ENCODE data around the gene UBL4B.

The UBL4B gene

GRCh38 chr1:110118636-110119396, 6.6 kb downstream of the UBL4B start:
- peak; percentile 32 for DNase-seq

GRCh38 chr1:110119843-110120242, 7.6 kb downstream of the UBL4B start:
- no peak for DNase-seq

- no peak for DNase-seq
Measured at GRCh38 chr1:110120960-110121561, 8.8 kb downstream of the UBL4B start.

- peak; percentile 60 for DNase-seq
Measured at GRCh38 chr1:110123224-110123623, 11.0 kb downstream of the UBL4B start.

- no peak for DNase-seq
Measured at GRCh38 chr1:110125810-110126209, 13.6 kb downstream of the UBL4B start.

- no peak for DNase-seq
Measured at GRCh38 chr1:110130113-110130591, 17.9 kb downstream of the UBL4B start.

GRCh38 chr1:110130989-110131388, 18.7 kb downstream of the UBL4B start:
- DNase-seq: no peak

- DNase-seq: no peak
Measured at GRCh38 chr1:110132682-110133081, 20.4 kb downstream of the UBL4B start.

GRCh38 chr1:110133436-110133835, 21.2 kb downstream of the UBL4B start:
- DNase-seq: no peak

- no peak for DNase-seq
Measured at GRCh38 chr1:110134050-110134595, 21.9 kb downstream of the UBL4B start.

- DNase-seq: no peak
Measured at GRCh38 chr1:110135246-110135645, 23.0 kb downstream of the UBL4B start.

GRCh38 chr1:110135666-110136065, 23.4 kb downstream of the UBL4B start:
- DNase-seq: no peak

GRCh38 chr1:110136911-110137310, 24.7 kb downstream of the UBL4B start:
- no peak for DNase-seq

GRCh38 chr1:110138956-110139355, 26.7 kb downstream of the UBL4B start:
- DNase-seq: no peak

GRCh38 chr1:110144366-110144765, 32.1 kb downstream of the UBL4B start:
- no peak for DNase-seq

GRCh38 chr1:110148961-110149360, 36.7 kb downstream of the UBL4B start:
- no peak for DNase-seq

GRCh38 chr1:110150330-110151174, 38.3 kb downstream of the UBL4B start, which contains the start of gene SLC6A17:
TSS of gene SLC6A17 (plus strand) at chr1:110150494. CDS start at chr1:110166930, 16,436 bp downstream.
- DNase-seq: peak; percentile 71

GRCh38 chr1:110151175-110151669, 39.0 kb downstream of the UBL4B start:
- no peak for DNase-seq

- peak; percentile 64 for DNase-seq
Measured at GRCh38 chr1:110152133-110152785, 40.0 kb downstream of the UBL4B start.

- no peak for DNase-seq
Measured at GRCh38 chr1:110153407-110153950, 41.2 kb downstream of the UBL4B start.

GRCh38 chr1:110155878-110156522, 43.8 kb downstream of the UBL4B start:
- peak; percentile 54 for DNase-seq

Data from fibroblast of skin of back (primary cell).